ENCODE results near the gene TNFSF13B.

TNFSF13B gene

DNA sequence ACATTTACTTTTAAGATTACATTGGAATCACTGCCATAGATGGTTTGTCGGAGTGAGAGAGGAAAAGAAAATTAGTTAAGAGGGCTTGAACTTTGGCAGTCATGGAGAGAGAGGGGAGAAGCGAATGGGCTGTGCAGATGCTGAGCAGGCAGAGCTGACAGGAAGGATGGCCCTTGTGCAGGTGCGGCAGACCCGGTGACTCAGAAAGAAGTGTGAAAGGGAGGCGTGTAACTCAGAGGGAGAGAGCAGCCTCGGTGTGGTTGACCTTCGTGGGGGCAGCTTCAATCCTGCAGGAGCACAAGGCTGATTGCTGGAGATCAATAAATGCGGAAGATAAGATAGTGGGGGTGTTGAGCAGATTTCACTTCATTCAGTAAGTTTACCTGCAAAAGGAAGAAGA, 76.9 kb downstream of the TNFSF13B start:
- FAIRE-seq: no peak
- DNase-seq (ENCODE audit: insufficient read length, low spot score): no peak
- no peak for TF ChIP-seq POLR2A (IDR thresholded peaks at IDR 0.05; ENCODE audit: low read depth, low read length)

GRCh38 chr13:108349269-108349668, 79.8 kb downstream of the TNFSF13B start:
- no peak for FAIRE-seq
- no peak for DNase-seq (ENCODE audit: insufficient read length, low spot score)

DNA sequence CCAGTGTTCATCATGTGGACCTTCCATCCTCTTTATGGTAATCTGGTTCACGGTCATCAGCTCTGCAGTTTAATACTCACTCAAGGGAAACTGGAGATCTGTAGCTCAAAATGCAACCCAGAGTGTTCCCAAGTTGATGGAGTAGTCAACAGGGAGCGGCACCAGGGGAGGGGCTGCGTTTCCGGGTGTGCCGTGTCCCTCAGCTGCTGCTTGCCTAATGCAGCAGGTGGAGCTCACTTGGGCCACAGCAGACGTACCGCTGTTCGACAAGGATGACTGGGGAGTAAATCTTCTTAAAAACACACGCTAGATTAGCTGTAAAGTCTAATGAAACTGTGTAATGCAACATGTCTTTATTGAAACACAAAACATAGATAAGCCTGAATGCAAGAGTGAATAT, 81.1 kb downstream of the TNFSF13B start:
- no peak for TF ChIP-seq POLR2A (IDR thresholded peaks at IDR 0.05; ENCODE audit: low read depth, low read length)
- DNase-seq (ENCODE audit: insufficient read length, low spot score): no peak
- no peak for FAIRE-seq

More at GRCh38 chr13:108349269-108349668, 79.8 kb downstream of the TNFSF13B start:
- TF ChIP-seq POLR2A (IDR thresholded peaks at IDR 0.05; ENCODE audit: low read depth, low read length): no peak

- no peak for TF ChIP-seq POLR2A (IDR thresholded peaks at IDR 0.05; ENCODE audit: low read depth, low read length)
- FAIRE-seq: no peak
- no peak for DNase-seq (ENCODE audit: insufficient read length, low spot score)
Measured at GRCh38 chr13:108352599-108352998, 83.1 kb downstream of the TNFSF13B start.

GRCh38 chr13:108357228-108357627, 87.7 kb downstream of the TNFSF13B start:
- no peak for DNase-seq (ENCODE audit: insufficient read length, low spot score)
- TF ChIP-seq POLR2A (IDR thresholded peaks at IDR 0.05; ENCODE audit: low read depth, low read length): no peak
- FAIRE-seq: no peak
